WERI-Rb-1 (cell line): ENCODE results near the gene CYSTM1.

Source experiments
- DNase-seq: peaks from one replicate; pipeline ENCODE4 v3.0.0-alpha.2; 2020
- H3K27ac ChIP-seq: fragments of 250-450 bp; sonication (Bioruptor Pico); 2 replicates; pipeline ENCODE4 v1.5.1; 2020; ENCODE audit warnings: mild to moderate bottlenecking, moderate library complexity
- H3K27me3 ChIP-seq: fragments of 250-450 bp; sonication (Bioruptor Pico); 2 replicates; pipeline ENCODE4 v1.5.1; 2021; ENCODE audit warnings: mild to moderate bottlenecking, low read depth, moderate library complexity; ENCODE audit not compliant: insufficient read depth, severe bottlenecking
- H3K36me3 ChIP-seq: fragments of 250-450 bp; sonication (Bioruptor Pico); 2 replicates; pipeline ENCODE4 v1.5.1; 2020; ENCODE audit warnings: mild to moderate bottlenecking, moderate library complexity
- H3K4me3 ChIP-seq: 2 replicates; pipeline ENCODE4 v1.5.1; 2011; ENCODE audit warnings: low read depth, mild to moderate bottlenecking, control low read depth, low read length
- H3K9me3 ChIP-seq: fragments of 250-450 bp; sonication (Bioruptor Pico); 2 replicates; pipeline ENCODE4 v1.5.1; 2021; ENCODE audit warnings: mild to moderate bottlenecking, moderate library complexity; ENCODE audit not compliant: severe bottlenecking
- TF ChIP-seq, protein P1 (sequence below): IDR thresholded peaks from 2 replicates; pipeline ENCODE4 v1.5.1; 2011; ENCODE audit warnings: low read depth, mild to moderate bottlenecking, control low read depth, inconsistent platforms, low read length

The CYSTM1 gene

DNA sequence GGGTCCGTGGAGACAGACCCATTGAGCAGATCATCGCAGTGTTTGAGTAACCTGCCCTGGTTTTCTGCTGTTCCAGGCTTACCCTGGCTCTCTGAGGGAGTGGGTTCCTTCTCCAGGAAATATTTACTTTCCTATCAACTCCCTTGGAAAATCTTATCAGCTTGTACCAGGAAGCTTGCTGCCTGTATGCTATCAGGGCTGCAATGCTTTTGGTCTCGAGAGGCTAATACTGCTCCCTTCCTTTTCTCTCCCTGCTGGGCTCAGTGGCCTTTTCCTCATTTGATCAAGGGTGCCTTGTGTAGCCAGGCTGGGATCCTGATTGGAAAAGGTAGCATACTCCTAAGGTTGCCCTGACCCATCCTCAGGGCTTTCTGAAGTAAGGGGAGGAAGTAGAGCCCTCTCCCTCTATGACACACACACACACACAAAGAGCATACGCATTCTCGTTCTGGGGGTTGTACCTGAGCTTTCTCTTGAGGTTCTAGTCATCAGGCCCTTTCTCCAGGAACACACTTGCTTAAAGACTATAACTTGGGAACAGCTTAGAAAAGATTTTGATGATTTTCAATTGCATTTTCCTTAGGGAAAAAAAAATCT, 41.6 kb downstream of the CYSTM1 start:
- no peaks in the 10 kb centered on the region; the same call in 1 of the 2 replicates for H3K36me3 ChIP-seq
- TF ChIP-seq, protein P1, sequence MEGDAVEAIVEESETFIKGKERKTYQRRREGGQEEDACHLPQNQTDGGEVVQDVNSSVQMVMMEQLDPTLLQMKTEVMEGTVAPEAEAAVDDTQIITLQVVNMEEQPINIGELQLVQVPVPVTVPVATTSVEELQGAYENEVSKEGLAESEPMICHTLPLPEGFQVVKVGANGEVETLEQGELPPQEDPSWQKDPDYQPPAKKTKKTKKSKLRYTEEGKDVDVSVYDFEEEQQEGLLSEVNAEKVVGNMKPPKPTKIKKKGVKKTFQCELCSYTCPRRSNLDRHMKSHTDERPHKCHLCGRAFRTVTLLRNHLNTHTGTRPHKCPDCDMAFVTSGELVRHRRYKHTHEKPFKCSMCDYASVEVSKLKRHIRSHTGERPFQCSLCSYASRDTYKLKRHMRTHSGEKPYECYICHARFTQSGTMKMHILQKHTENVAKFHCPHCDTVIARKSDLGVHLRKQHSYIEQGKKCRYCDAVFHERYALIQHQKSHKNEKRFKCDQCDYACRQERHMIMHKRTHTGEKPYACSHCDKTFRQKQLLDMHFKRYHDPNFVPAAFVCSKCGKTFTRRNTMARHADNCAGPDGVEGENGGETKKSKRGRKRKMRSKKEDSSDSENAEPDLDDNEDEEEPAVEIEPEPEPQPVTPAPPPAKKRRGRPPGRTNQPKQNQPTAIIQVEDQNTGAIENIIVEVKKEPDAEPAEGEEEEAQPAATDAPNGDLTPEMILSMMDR = no peak
- DNase-seq = no peak

DNA sequence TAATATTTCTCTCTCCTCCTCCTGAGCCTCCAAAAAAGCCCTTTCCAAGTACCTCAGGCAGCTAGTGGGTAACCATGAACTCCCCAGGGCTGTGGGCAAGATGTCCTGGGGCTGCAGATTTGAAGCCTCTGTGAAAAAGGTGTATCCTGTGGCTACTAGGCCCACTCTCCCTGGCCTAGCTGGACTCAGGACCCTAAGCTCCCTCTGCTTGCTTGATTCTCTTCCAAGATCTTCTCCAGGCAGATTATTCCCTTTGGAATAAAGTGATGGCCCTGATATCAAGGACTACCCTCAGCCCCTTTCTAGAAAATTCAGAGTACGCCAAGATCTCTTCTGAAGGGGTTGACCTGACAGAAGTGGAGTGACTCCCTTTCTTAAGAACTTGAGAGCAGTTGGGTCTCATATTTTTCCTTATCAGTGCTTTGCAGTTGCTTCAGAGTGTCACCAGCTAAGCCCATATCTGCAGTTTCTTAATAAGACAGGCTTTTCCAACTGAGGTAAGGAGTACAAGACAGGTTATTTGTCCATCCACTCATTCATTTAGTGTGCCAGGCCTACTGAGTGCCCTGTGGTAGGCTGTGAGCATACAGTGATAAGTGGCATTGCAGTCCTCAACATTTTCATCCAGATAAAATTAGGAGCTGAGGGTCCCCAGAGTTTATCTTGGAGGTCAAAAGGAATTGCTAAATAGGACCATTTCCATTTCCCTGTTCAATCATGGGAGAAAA, 42.5 kb downstream of the CYSTM1 start:
- H3K27ac ChIP-seq = no peak overlapping the region
- H3K4me3 ChIP-seq = no peak overlapping the region
- no peaks in the 10 kb centered on the region for H3K9me3 ChIP-seq
- DNase-seq = no peak
- H3K36me3 ChIP-seq = no peaks in the 10 kb centered on the region
- no peaks in the 10 kb centered on the region for H3K27me3 ChIP-seq
- TF ChIP-seq, protein P1 = no peak

More for the DNA sequence above, 41.6 kb downstream of the CYSTM1 start:
- Histone ChIP-seq H3K27me3 (no peaks in the 10 kb centered on the region), H3K27ac (no peak overlapping the region), H3K9me3 (no peaks in the 10 kb centered on the region), H3K4me3 (no peak overlapping the region)

DNA sequence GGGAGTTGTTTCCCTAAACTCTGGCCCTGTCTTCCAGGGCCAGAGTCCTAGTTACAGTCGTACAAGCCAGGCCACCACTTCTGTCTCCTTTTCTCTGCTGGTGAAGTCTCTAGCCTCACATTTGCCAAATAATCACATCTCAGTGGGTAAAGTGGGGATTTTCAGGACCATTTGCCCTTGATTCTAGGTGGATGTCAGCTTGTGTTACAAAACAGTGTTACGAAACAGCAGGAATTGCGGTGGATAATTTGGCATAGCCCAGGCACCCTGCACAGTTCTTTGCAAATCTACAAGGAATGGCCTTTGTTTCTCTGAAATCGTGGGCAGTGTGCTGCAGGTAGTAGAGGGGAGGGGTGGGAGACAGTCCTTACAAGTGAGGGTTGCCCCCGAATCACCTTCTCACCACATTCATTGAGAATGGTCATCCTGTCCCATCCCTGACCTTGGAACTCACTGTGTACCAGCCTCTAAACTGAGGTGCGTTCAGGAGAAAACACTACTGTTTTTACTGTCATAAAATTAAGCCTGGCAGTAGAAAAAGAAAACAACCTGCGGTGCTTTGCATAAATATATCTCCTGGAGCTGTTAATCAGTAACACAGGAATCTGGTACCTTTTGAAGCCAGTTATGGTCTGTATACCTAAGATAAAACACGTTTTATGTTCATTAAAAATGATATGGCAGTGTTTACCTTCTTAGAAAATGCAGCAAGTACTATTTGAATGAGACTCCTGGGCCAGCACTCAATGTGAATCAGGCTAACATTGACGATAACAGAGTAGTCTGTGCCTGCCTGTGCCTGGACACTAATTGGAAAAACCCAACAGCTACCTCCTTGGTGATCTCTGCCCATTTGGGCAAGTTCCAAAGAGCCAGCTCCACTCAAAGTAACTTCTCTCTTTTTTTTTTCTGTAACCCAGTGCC, 44.3 kb downstream of the CYSTM1 start:
- H3K4me3 ChIP-seq = no peak overlapping the region
- TF ChIP-seq, protein P1 = no peak
- DNase-seq = no peak
- no peaks in the 10 kb centered on the region for H3K36me3 ChIP-seq
- H3K27ac ChIP-seq = no peak overlapping the region
- no peaks in the 10 kb centered on the region for H3K27me3 ChIP-seq
- H3K9me3 ChIP-seq = no peaks in the 10 kb centered on the region

DNA sequence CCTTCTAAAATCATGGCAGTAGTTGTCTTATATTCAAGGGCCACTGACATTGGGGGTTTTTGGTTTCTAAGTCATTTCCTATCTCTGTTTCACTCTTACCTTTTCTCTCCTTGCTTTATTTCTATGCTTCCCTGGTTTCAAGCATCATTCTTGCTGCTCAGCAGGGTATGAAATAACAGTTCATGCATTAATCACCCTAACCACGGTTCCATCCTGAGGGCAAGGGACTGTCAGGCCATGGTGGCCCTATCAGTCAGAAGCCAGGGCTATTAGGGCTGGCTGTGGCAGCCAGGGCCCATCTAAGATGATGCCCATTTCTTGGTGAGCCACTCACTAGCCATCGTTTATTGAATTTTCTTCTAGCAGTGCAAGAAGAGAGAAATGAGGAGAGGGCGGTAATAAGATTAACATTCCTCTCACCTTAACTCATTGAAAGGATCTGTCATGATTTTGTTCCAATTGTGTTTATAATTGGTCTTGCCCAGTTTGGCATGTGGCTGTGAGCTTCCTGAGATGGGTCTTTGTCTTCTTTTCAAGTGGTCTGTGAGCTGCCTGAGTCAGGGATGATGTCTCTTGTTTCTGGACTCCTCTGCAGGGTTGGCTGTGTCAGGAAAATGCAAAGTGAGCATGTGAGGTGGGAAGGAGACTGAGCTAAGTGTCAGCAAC, 45.2 kb downstream of the CYSTM1 start:
- no peaks in the 10 kb centered on the region for H3K36me3 ChIP-seq
- no peak for DNase-seq
- H3K27me3 ChIP-seq = no peaks in the 10 kb centered on the region
- TF ChIP-seq, protein P1 = no peak
- no peak overlapping the region for H3K4me3 ChIP-seq
- H3K27ac ChIP-seq = no peak overlapping the region
- H3K9me3 ChIP-seq = no peaks in the 10 kb centered on the region

DNA sequence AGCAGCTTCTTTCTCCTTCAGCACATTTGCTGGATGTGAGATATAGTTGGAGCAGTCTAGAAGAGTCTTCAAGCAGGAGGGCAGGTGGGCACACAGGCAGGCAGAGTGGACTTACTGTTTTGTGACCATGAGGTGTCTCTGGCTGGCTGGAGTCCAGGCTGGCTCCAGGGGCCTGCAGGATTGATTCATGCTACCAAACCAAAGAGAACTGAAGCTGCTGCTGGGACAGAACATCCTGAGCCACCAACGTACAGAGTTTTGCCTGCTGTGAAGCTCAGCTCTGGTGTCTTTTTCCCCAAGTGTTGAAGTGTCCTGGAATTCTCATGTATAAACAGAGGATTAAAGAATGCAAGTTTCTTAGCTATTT, 45.7 kb downstream of the CYSTM1 start:
- Histone ChIP-seq H3K27me3 (no peaks in the 10 kb centered on the region), H3K27ac (no peak overlapping the region), H3K4me3 (no peak overlapping the region), H3K9me3 (no peaks in the 10 kb centered on the region), H3K36me3 (no peaks in the 10 kb centered on the region)
- DNase-seq = no peak
- TF ChIP-seq, protein P1 = no peak
